Activated naive CD4-positive, alpha-beta T cell (primary cell): ENCODE measurements around the gene PIK3IP1.

ENCODE experiments used
- DNase-seq, 4 experiments: peaks; one replicate each; lab custom pipeline; 2025; lab: John Stamatoyannopoulos, UW

PIK3IP1 gene

GRCh38 chr22:31308181-31308580 lies 15.9 kb upstream of the PIK3IP1 start:
- no peak for DNase-seq

DNA sequence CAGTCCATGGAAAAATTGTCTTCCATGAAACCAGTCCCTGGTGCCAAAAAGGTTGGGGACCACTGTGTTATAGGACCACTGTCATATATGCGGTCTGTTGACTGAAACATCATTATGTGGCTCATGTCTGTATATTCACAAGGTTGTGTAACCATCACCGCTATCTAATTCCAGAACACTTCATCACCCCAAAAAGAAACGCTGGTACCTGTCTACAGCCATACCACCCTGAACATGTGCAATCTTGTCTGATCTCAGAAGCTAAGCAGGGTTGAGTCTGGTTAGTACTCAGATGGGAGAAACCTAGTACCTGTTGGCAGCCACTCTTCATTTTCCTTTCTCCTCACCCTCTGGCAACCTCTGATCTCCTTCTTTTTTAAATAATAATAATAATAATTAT lies 12.9 kb upstream of the PIK3IP1 start:
- DNase-seq, result no peak

GRCh38 chr22:31302537-31302936 lies 10.2 kb upstream of the PIK3IP1 start:
- DNase-seq, result no peak

DNA sequence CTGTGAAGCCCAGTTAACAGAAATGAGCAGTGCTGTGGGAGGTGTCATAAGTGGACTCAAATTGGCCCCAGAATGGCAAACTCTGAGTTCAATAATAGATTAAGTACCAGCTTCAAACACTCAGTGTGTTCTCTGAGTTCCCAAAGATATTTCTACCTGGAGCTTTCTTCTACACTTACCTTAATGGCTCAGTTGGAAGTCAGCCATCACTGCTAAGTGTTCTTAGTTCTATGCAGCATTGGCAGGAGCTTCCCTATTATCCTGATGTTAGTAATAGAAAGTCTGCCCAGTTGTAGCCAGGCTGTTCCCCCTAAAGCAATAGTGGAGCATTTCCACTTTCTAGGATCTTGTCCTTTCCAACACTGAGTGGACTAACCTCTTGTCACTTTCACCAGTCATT lies 9.7 kb upstream of the PIK3IP1 start:
- no peak for DNase-seq

GRCh38 chr22:31300896-31301295 lies 8.6 kb upstream of the PIK3IP1 start:
- DNase-seq, result no peak

- no peak for DNase-seq
Measured at GRCh38 chr22:31295831-31296657, 3.8 kb upstream of the PIK3IP1 start.

DNA sequence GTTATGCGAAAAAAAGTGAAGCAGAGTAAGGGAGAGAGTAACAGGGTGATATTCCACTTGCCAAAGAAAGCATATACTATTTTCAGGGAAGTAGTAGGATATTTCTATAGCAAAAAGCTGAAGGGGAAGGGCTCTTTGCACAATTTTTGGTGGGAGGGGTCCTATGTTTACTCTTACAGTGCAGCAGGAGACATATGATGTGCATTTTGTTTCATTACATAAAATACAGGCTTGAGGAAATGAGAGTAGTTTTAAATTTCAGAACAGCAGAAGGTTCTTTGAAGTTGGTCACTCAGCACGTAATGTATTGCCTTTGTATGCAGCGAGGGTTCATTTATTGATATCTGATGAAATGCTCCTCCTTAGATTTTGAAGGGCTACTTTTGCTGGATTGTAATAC lies 3.1 kb upstream of the PIK3IP1 start:
- no peak for DNase-seq

DNA sequence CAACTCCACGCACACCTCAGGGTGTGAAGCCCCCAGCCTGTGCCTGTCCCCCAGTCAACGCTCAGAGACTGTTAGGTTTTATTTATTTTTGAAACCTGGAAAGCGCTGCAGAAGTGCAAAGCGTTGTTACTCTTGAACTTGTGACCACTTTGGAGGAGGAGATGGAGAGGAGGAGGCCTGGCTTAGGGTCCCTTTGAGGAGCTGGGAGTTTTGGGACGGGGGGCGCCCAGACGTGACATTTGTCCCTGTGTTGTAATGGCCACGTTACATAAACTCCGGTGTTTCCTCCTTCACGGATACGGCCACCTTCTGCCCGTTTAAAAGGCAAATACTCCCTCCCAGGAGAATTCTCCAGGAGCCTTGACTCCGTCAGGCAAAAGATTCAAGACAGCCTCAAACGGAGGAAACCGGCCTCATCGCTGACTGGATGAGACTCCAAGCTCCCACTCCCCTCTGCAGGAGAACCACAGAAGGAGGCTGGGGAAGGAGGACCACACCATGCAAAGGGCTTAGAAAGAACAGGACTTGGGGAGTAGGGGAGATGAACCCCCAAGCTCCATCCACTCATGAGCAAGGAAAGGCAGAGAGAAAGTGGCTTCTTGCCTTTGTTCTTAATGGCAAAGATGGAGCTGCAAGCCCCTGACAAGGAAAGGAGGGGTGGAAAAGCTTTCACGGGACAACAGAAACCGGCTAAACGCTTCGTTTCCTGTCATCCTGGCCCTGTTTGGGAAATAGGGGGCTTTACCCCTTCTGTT lies 630 bp downstream of the PIK3IP1 start:
- no peak for DNase-seq

DNA sequence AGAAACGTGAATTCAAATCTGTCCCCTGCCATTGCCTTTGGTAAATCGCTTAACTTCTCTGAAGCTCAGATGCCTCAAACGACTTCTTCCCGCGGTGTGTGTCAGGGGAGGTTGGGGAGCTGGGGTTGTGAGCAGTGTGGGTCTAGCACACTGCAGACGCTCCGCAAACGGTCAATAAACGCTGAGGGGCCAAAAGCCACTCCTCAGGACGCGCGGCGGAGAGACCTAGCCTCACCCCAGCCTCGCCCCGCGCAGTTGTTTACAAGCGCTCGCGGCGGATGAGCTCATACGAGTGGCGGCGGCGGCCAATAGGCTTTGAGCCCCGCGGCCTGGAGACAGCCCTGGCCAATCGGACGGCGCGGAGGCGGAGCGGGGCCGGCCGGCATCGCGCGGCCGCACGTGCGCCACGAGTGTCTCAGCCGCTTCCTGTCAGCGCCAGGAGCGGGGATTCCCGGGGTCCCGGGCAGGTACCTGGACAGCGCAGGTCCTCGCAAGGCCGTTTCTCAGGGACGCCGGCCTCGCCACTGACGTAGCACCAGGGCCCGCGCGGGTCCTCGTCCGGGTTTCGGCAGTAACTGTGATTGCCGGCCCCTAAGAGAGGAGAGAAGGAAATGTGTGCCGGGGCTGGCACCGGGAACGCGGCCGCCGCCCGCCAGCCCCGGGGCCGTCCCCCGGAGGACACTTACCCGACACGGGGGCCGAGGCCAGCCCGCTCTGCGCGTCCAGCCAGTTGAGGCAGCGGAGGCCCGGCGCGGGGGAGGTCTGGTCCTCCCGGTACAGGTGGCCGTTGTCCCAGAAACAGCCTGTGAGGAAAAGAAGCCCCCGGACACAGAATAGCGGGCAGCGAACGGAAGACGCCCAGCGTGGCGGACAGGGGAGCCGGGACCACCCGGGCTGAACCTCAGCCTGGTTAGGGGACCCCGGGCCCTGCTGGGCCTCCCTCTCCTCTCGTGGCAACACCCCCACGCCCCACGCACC lies 1.5 kb downstream of the PIK3IP1 start:
- DNase-seq, result peak; percentile 71 to 96 (median 91)

DNA sequence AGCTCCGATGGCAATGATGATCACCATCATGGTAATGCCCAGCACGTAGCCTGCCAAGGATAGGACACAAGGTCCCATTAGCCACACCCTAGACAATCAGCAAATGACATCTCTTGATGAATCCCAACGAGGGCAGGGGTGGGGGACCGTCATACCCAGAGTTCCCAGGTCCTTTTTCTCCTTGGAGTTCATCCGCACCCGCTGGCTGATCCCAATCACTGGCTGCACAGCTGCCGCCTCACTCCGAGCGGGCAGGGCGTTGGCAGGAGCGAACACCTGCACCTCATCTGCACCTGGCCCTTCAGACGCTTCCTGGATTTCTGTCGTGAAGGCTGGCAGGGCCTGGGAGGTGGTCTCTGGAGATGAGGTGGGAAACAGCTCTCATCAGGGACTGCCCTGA lies 2.9 kb downstream of the PIK3IP1 start:
- peak in 2 of 4 experiments; percentile 19 to 25 for DNase-seq

- no peak for DNase-seq
Measured at GRCh38 chr22:31288496-31289240, 3.6 kb downstream of the PIK3IP1 start.

DNA sequence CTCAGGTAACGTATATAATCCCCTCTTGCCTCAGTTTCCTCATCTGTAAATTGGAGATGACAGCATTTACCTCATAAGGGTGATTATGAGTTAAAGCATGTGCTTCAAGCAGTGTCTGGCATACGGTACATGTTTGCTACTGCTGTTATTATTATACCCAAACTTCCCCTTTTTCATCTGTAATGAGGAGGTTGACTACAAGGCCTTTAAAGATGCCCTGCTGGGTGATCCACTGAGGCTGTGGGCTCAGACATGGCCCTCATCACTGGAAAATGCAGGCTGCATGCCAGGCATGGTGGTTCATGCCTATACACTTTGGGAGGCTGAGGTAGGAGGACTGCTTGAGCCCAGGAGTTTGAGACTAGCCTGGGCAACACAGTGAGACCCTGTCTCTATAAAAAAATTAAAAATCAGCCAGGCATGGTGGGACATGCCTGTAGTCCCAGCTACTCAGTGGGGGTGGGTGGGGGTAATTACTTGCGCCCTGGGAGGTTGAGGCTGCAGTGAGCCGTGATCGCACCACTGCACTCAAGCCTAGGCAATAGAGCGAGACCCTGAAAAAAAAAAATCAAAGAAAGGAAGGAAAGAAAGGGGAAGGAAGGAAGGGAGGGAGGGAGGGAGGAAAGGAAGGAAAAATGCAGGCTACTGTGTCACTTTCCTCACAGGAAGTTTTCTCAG lies 4.3 kb downstream of the PIK3IP1 start:
- DNase-seq, result no peak

GRCh38 chr22:31286360-31287255 lies 5.7 kb downstream of the PIK3IP1 start:
- peak in 2 of 4 experiments; percentile 39 to 40 for DNase-seq

DNA sequence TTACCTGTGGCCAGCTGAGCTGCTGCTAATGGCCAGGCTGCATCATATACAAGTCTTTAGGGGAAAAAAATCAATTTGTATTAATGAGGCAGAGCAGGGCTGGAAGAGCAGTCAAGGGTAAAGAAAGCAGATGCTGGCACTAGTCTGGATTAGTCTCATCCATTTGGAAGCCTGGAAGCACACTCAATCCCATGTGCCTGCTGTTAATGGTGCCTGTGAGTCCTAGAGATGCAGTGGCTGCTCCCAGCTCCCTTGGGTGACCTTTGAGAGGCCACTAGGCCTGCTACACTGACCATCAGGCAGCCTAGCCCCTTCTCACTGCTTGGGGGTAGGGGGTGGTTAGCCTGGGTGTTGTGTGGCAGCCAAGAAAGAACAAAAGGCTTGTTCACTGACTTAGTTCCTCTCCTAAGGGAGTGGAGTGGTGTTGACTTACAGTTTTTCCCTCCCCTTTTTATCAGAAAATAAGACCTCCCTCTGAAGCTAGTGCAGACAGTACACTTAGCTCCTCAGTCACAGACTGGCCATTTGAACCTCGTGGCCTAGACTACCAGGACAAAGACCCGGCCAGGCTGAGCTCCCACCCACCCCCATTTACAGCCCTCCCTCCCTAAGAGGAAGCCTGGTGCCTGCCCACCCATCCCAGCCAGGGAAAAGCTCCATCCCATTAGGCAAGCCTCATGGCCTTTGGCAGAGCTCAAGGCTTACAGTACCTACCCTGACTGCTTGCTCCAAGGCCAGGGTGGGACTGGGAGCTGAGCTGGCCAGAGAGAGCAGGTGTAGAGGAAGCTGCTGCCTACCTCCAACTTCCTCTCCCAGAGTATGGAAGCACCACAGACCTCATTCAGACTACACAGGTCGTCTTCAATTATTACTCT lies 7.8 kb downstream of the PIK3IP1 start:
- DNase-seq, result no peak

DNA sequence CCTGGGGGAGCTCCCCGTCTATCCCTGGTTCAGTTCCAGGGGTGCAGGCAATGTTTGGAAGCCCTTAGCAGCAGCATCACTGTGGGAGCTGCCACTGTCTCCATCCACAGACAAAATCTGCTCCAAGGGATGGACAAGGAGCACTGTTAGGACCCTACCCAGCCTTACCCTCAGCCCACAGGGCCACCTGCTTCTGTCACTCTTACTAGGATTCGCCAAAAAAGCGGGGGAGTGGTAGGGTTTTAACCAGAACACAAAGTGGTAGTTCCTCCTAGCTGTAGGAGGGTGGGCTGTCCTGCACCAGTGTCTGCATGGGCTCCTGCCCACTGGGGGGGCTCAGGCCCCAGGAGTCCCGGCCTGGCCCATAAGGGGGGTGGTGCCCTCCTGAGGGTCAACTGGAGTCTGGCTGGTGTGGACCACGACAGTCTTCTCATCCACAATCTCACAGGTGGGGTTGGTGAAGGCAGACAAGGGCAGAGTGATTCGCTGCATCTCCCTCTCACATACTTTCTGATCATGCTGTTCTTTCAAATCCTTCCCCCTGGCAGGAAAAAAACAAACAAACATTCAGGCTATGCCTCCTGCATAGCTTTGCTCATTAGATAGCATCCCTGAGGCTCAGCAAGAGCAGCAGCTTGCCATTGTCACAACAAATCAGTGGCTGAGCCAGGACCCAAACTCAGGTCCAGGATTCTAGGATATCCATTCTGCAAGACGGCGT lies 9.4 kb downstream of the PIK3IP1 start:
- DNase-seq, result no peak

- peak in 2 of 4 experiments; percentile 10 to 17 for DNase-seq
Measured at GRCh38 chr22:31281733-31282132, 10.6 kb downstream of the PIK3IP1 start.

GRCh38 chr22:31279821-31280505 lies 12.3 kb downstream of the PIK3IP1 start:
- no peak for DNase-seq

- DNase-seq, result peak in 1 of 4 experiments; percentile 42
Measured at GRCh38 chr22:31279327-31279669, 13.0 kb downstream of the PIK3IP1 start.
